Right lobe of liver (tissue), 6 donors: ENCODE measurements around the gene CYB5B. TPM values are rescaled to one million over a fixed set of nuclear protein-coding genes. Genes with fewer than 3 reads are reported as not detected.

Source experiments
- ATAC-seq, 4 donors: fragments of 200-7000 bp; cut with Tn5 transposase; one replicate each; pipeline ENCODE4 v1.9.1; 2020; ENCODE audit warnings: mild to moderate bottlenecking in 4 of 4, moderate library complexity in 4 of 4
- DNase-seq, 3 donors: peaks; one replicate each; pipeline ENCODE4 v3.0.0-alpha.2; 2020
- H3K27ac ChIP-seq, 3 donors: fragments of 200-600 bp; one replicate each; pipeline ENCODE4 v1.8.0; 2022
- H3K27me3 ChIP-seq, 2 donors: fragments of 200-600 bp; one replicate each; pipeline ENCODE4 v1.8.0; 2022
- H3K36me3 ChIP-seq, 4 donors: fragments of 200-600 bp; sonication (generic) in 1 of 4; one replicate each; pipeline versions ENCODE4 v1.5.1 to v1.8.0; 2017 to 2022; ENCODE audit warnings: control low read depth in 1 of 4
- H3K4me1 ChIP-seq, 4 donors: fragments of 200-600 bp; sonication (generic) in 1 of 4; one replicate each; pipeline versions ENCODE4 v1.5.1 to v1.8.0; 2017 to 2022; ENCODE audit warnings: control low read depth in 1 of 4
- H3K4me3 ChIP-seq, 3 donors: fragments of 200-600 bp; one replicate each; pipeline ENCODE4 v1.8.0; 2022
- H3K9me3 ChIP-seq, 4 donors: fragments of 200-600 bp; sonication (generic) in 1 of 4; one replicate each; pipeline versions ENCODE4 v1.5.1 to v1.8.0; 2017 to 2022; ENCODE audit warnings: control low read depth in 1 of 4
- CTCF ChIP-seq, 4 donors: fragments of 200-600 bp in 3 of 4; fragments of 450-650 bp in 1 of 4; IDR thresholded peaks; one replicate each; pipeline versions ENCODE4 v1.5.1 to v1.8.0; 2016 to 2022; ENCODE audit warnings: antibody characterized with exemption in 4 of 4, mild to moderate bottlenecking in 2 of 4
- POLR2A ChIP-seq: fragments of 450-650 bp; IDR thresholded peaks from one replicate; pipeline ENCODE4 v1.6.1; 2017; ENCODE audit warnings: antibody characterized with exemption, mild to moderate bottlenecking
- whole genome bisulfite sequencing: methylation state at CpG from one replicate; pipeline ENCODE4 v1.1.6; 2018; ENCODE audit warnings: low coverage, low lambda C conversion rate; ENCODE audit not compliant: insufficient coverage; ENCODE audit errors: missing lambda C conversion rate; 5-methylcytosine and 5-hydroxymethylcytosine counted together
- intact Hi-C, 2 donors: fragments of 100-400 bp; cut with DNase I; formaldehyde crosslinking; loops; one replicate each; pipeline versions ENCODE4 v1.11.2 to v1.14.1; 2022
- total RNA-seq, 6 experiments: library from RNA; depleted of rRNA in 2 of 6; stranded (reverse); fragments of >200 nt in 2 of 6; fragmentation: NEBNext Ultra II Directional in 3 of 6; extraction: Animal tissue kit (Norgen Biotek cat#: 25700) in 3 of 6; gene quantifications; one replicate each; pipeline versions ENCODE4 v1.1.0 to v1.2.4, GENCODE V29; 2016 to 2023
- donor health status: DM: no; HTN: yes; CAD: no.
- donor health status: DM: no; HTN: no; CAD: no.
- donor health status: DM: no; HTN: no; CAD: no.
- donor health status: DM: no; HTN: yes; CAD: no.
- donor health status: DM: no; HTN: yes; CAD: no.

CYB5B gene
- total RNA-seq, 6 experiments from 2014 or later = 19.1 to 42.1 (median 30.5) TPM

GRCh38 chr16:69444873-69445517, 20.6 kb downstream of the CYB5B start:
- DNase-seq (no peak), ATAC-seq (peak in 3 of 4 donors; percentile 48 to 71 (median 54))
- intact Hi-C loops = no loop called here
- peaks cover 0 to 33% (median 4%) of the 10 kb centered on the region in 4 donors for H3K4me1 ChIP-seq
- WGBS = 7% methylated on average over 2 of the region's 2 CpGs
- TF ChIP-seq CTCF (IDR thresholded peaks at IDR 0.05) (no peak), POLR2A (no peak)
- peak overlapping the region; percentile 66 to 68 (median 66) for H3K27ac ChIP-seq
- H3K4me3 ChIP-seq = peak overlapping the region in 1 of 3 donors; percentile 4
- H3K36me3 ChIP-seq = no peaks in the 10 kb centered on the region
- H3K27me3 ChIP-seq = no peaks in the 10 kb centered on the region
- no peaks in the 10 kb centered on the region for H3K9me3 ChIP-seq

GRCh38 chr16:69448470-69449193, 24.2 kb downstream of the CYB5B start:
- peaks cover 0 to 33% (median 4%) of the 10 kb centered on the region in 4 donors for H3K4me1 ChIP-seq
- peaks cover 0 to 6% (median 0%) of the 10 kb centered on the region in 4 donors for H3K36me3 ChIP-seq
- ATAC-seq (peak; percentile 73 to 91 (median 87)), DNase-seq (no peak)
- H3K9me3 ChIP-seq = no peaks in the 10 kb centered on the region
- H3K27ac ChIP-seq = peak overlapping the region in 2 of 3 donors; percentile 29 to 50
- TF ChIP-seq CTCF (IDR thresholded peaks at IDR 0.05) (no peak), POLR2A (no peak)
- intact Hi-C loops = no loop called here
- H3K4me3 ChIP-seq = no peak overlapping the region
- 47% methylated on average over 3 of the region's 3 CpGs for WGBS
- no peaks in the 10 kb centered on the region for H3K27me3 ChIP-seq

- H3K4me1 ChIP-seq = peaks cover 0 to 25% (median 2%) of the 10 kb centered on the region in 4 donors
- ATAC-seq = no peak
- H3K27me3 ChIP-seq = no peaks in the 10 kb centered on the region
- no peak overlapping the region for H3K27ac ChIP-seq
- no peaks in the 10 kb centered on the region for H3K9me3 ChIP-seq
- 91% methylated on average over 4 of the region's 4 CpGs for WGBS
- no peak overlapping the region for H3K4me3 ChIP-seq
- DNase-seq = no peak
- intact Hi-C loops = no loop called here
- peaks cover 0 to 6% (median 0%) of the 10 kb centered on the region in 4 donors for H3K36me3 ChIP-seq
- TF ChIP-seq CTCF (IDR thresholded peaks at IDR 0.05) (no peak), POLR2A (no peak)
These were observed 26.7 kb downstream of the CYB5B start for GRCh38 chr16:69451166-69451565.

- TF ChIP-seq CTCF (IDR thresholded peaks at IDR 0.05) = no peak
- TF ChIP-seq POLR2A = no peak
- Histone ChIP-seq H3K36me3 (peaks cover 0 to 6% (median 0%) of the 10 kb centered on the region in 4 donors), H3K4me1 (peaks cover 0 to 12% (median 0%) of the 10 kb centered on the region in 4 donors), H3K27ac (no peak overlapping the region), H3K27me3 (no peaks in the 10 kb centered on the region), H3K4me3 (no peak overlapping the region), H3K9me3 (no peaks in the 10 kb centered on the region)
- DNase-seq (no peak), ATAC-seq (no peak)
- intact Hi-C loops = no loop called here
- 92% methylated on average over 1 of the region's 1 CpG for WGBS
These were observed 29.5 kb downstream of the CYB5B start for GRCh38 chr16:69453936-69454335.
